AG09309 (cell line): ENCODE measurements around the gene ILF3.

Experiments
- DNase-seq: peaks from one replicate; pipeline ENCODE4 v3.0.0-alpha.2; 2010; ENCODE audit warnings: low read depth
- H3K4me3 ChIP-seq: 2 replicates; pipeline ENCODE4 v1.5.1; 2011; ENCODE audit warnings: mild to moderate bottlenecking, low read depth, low read length, moderate library complexity; ENCODE audit not compliant: control insufficient read depth
- CTCF ChIP-seq: IDR thresholded peaks from 2 replicates; pipeline ENCODE4 v1.5.1; 2011; ENCODE audit warnings: mild to moderate bottlenecking, low read depth, low read length, inconsistent platforms; ENCODE audit not compliant: insufficient read depth, control insufficient read depth; ENCODE audit errors: missing control alignments

ILF3 gene

GRCh38 chr19:10725415-10725814 is 71.3 kb downstream of the ILF3 start:
- DNase-seq: no peak

GRCh38 chr19:10726268-10726667 is 72.1 kb downstream of the ILF3 start:
- no peak for TF ChIP-seq CTCF
- no peak overlapping the region for H3K4me3 ChIP-seq

More at GRCh38 chr19:10725415-10725814, 71.3 kb downstream of the ILF3 start:
- H3K4me3 ChIP-seq: no peak overlapping the region
- TF ChIP-seq CTCF: no peak

GRCh38 chr19:10727685-10728201 is 73.6 kb downstream of the ILF3 start:
- no peak for TF ChIP-seq CTCF

More at GRCh38 chr19:10726268-10726667, 72.1 kb downstream of the ILF3 start:
- no peak for DNase-seq

GRCh38 chr19:10729411-10729810 is 75.3 kb downstream of the ILF3 start:
- no peak overlapping the region for H3K4me3 ChIP-seq
- TF ChIP-seq CTCF: no peak
- DNase-seq: no peak

More at GRCh38 chr19:10727685-10728201, 73.6 kb downstream of the ILF3 start:
- DNase-seq: no peak
- no peak overlapping the region for H3K4me3 ChIP-seq

GRCh38 chr19:10730932-10731331 is 76.8 kb downstream of the ILF3 start:
- no peak overlapping the region for H3K4me3 ChIP-seq
- no peak for TF ChIP-seq CTCF

GRCh38 chr19:10735741-10736140 is 81.6 kb downstream of the ILF3 start:
- no peak overlapping the region for H3K4me3 ChIP-seq
- no peak for DNase-seq
- TF ChIP-seq CTCF: no peak

More at GRCh38 chr19:10730932-10731331, 76.8 kb downstream of the ILF3 start:
- DNase-seq: no peak
